GM18520 (cell line): ENCODE data around the gene ETFA.
"Not testable (repeated sequence)": the region's sequence is repeated elsewhere in the genome, so short reads cannot be mapped to it uniquely, and the experiment has no call there.

ENCODE experiments used
- ATAC-seq: cut with Tn5 transposase; IDR thresholded peaks from one replicate; pipeline ENCODE4 v1.9.1; 2021; ENCODE audit not compliant: unreplicated experiment

The ETFA gene

GRCh38 chr15:76327191-76328105 is 16.2 kb upstream of the ETFA start:
- no peak for ATAC-seq

DNA sequence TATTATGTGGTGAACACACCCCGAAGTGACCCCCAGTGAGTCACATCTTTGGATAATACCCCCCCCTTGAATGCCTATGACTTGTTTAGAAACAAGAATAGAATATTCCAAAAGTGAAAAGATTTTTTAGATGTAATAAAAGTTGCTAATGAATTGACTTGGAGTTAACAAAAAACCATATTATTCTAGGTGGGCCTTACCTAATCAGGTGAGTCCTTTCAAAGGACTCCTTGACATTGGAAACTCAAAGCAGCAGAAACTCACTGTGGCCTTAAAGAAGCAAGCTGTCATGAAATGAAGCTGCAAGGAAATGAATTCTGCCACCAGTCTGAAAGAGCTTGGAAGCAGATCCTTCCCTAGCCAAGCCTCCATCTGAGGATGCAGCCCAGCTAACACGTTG is 14.4 kb upstream of the ETFA start:
- no peak for ATAC-seq

GRCh38 chr15:76324066-76324465 is 12.8 kb upstream of the ETFA start:
- ATAC-seq, result no peak

DNA sequence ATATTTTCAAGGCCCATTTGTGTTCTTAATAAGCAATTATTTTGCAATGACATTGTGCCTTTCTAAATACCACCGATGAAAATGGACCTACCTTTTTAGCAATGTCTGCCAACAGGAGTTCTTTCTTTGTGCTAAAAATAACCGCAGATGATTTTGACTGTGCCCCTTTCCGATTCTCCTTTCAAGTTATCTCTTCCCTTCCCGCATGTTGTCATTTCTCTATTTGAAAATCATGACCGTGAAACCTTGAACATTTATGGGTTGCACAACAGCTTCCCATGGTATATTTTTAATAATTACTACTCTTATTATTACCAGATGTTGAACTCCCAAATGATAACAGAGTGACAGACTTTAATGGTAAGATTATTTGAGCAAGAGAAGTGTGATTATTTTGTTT is 10.3 kb upstream of the ETFA start:
- ATAC-seq, result no peak

- ATAC-seq, result no peak
Measured at GRCh38 chr15:76321171-76321570, 9.9 kb upstream of the ETFA start.

DNA sequence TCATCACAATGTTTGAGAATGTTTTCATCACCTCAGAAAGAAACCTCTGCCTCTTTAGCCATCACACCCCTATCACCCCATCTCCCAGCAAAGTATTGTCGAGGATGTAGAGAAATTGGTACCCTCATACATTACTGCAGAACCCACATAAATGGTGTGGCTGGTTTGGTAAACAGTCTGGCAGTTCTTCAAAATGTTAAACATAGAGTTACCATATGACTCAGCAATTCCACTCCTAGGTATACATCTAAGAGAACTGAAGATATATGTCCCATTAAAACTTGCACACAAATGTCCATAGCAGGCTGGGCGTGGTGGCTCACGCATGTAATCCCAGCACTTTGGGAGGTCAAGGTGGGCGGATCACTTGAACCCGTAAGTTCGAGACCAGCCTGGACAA is 8.7 kb upstream of the ETFA start:
- ATAC-seq, result no peak

- no peak for ATAC-seq
Measured at GRCh38 chr15:76313731-76314130, 2.5 kb upstream of the ETFA start.

DNA sequence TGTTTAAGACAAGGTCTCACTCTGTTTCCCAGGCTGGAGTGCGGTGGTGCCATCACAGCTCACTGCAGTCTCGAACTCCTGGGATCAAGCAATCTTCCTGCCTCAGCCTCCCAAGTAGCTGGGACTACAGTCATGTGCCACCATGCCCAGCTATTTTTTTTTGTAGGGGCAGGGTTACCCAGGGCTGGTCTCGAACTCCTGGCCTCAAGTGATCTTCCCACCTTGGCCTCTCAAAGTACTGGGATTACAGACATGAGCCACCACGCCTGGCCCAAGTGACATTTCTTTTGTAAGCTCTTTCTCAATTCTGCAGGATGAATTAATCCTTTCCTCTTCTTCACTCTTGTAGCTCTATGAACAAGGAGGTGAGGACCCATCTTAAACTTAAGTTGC is 1.9 kb upstream of the ETFA start:
- ATAC-seq, result not testable (repeated sequence)

DNA sequence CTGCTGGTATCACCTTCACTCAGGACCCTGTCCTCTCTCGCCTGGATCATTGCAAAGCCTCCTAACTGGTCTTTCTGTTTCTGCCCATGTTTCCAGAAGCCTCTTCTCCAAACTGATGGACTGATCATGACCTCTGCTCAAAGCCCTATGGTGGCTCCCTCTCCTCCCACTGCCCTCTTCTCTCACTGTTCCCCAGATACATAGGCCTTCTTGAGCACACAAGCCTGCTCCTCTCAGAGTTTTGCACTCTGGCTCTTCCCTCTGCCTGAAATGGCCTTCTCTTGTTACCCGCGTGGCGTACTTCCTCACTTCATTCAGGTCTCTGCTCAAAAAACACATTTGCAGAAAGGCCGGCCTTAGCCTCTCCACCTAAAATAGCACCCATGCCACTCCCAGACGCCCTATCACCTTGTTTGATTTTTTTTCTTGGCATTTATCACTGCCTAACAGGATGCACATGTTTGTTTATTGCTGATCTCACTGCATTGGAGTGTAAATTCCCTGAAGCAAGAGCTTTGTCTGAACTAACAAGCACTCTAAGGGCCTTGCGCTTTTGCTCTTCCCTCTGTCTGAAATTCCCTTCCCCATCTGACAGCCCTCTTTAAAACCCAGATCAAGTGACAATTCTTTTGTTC is 1.4 kb upstream of the ETFA start:
- no peak for ATAC-seq

- ATAC-seq, result no peak
Measured at GRCh38 chr15:76310475-76311099, 682 bp downstream of the ETFA start.

- no peak for ATAC-seq
Measured at GRCh38 chr15:76309601-76310330, 1.5 kb downstream of the ETFA start.

DNA sequence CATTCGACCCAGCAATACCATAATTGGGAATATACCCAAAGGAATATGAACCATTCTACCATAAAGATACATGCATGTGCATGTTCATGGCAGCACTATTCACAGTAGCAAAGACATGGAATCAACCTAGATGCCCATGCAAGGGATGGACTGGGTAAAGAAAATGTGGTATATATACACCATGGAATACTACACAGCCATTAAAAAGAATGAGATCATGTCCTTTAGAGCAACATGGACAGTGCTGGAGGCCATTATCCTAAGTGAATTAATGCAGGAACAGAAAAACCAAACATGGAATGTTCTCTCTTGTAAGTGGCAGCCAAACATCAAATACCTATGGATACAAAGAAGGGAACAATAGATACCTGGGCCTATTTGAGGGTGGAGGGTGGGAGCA is 7.4 kb downstream of the ETFA start:
- ATAC-seq, result no peak

GRCh38 chr15:76299786-76300185 is 11.5 kb downstream of the ETFA start:
- no peak for ATAC-seq

GRCh38 chr15:76298986-76299385 is 12.3 kb downstream of the ETFA start:
- no peak for ATAC-seq

GRCh38 chr15:76297951-76298350 is 13.3 kb downstream of the ETFA start:
- ATAC-seq, result not testable (repeated sequence)

- ATAC-seq, result no peak
Measured at GRCh38 chr15:76296849-76297248, 14.4 kb downstream of the ETFA start.

- not testable (repeated sequence) for ATAC-seq
Measured at GRCh38 chr15:76294463-76294862, 16.8 kb downstream of the ETFA start.

GRCh38 chr15:76293361-76293760 is 17.9 kb downstream of the ETFA start:
- ATAC-seq, result no peak

GRCh38 chr15:76289582-76289981 is 21.7 kb downstream of the ETFA start:
- no peak for ATAC-seq

- ATAC-seq, result no peak
Measured at GRCh38 chr15:76286271-76286879, 24.9 kb downstream of the ETFA start.
